Upper lobe of left lung (tissue), 4 donors: ENCODE results near the gene STT3B.

Experiments used
- CTCF ChIP-seq, 6 experiments: fragments of 450-650 bp in 4 of 6; fragments of 200-600 bp in 2 of 6; sonication (generic) in 2 of 6; IDR thresholded peaks; one replicate each; pipeline ENCODE4 v1.5.1; 2016 to 2019; ENCODE audit warnings: antibody characterized with exemption in 6 of 6
- EP300 ChIP-seq, 4 donors: sonication (generic); formaldehyde crosslinking; IDR thresholded peaks; one replicate each; pipeline ENCODE4 v1.5.1; 2017; ENCODE audit warnings: antibody characterized with exemption in 4 of 4, control low read depth in 2 of 4
- POLR2A ChIP-seq, 4 donors: fragments of 450-650 bp; IDR thresholded peaks; one replicate each; pipeline ENCODE4 v1.5.1; 2016 to 2017; ENCODE audit warnings: antibody characterized with exemption in 4 of 4, mild to moderate bottlenecking in 2 of 4
- POLR2AphosphoS5 ChIP-seq, 2 donors: sonication (generic); formaldehyde crosslinking; IDR thresholded peaks; one replicate each; pipeline ENCODE4 v1.5.1; 2017; ENCODE audit warnings: antibody characterized with exemption in 2 of 2

- TF ChIP-seq CTCF (IDR thresholded peaks at IDR 0.05) (peak in 1 of 6 experiments; percentile 12), EP300 (IDR thresholded peaks at IDR 0.05) (no peak), POLR2AphosphoS5 (IDR thresholded peaks at IDR 0.05) (no peak), POLR2A (IDR thresholded peaks at IDR 0.05) (no peak)
These were observed 1.2 kb upstream of the STT3B start for GRCh38 chr3:31531452-31531991.
